Uterus (tissue), 2 donors: ENCODE results near the gene CALHM1.

Experiments used
- POLR2A ChIP-seq, 2 donors: fragments of 450-650 bp; IDR thresholded peaks; one replicate each; pipeline ENCODE4 v1.6.1; 2016; ENCODE audit warnings: antibody characterized with exemption in 2 of 2, mild to moderate bottlenecking in 1 of 2, moderate library complexity in 1 of 2
- TF ChIP-seq, protein P1 (sequence below), 4 experiments: fragments of 200-600 bp in 2 of 4; fragments of 450-650 bp in 2 of 4; sonication (generic) in 2 of 4; IDR thresholded peaks; one replicate each; pipeline ENCODE4 v1.5.1; 2016 to 2019; ENCODE audit warnings: antibody characterized with exemption in 4 of 4, mild to moderate bottlenecking in 2 of 4, moderate library complexity in 1 of 4

DNA sequence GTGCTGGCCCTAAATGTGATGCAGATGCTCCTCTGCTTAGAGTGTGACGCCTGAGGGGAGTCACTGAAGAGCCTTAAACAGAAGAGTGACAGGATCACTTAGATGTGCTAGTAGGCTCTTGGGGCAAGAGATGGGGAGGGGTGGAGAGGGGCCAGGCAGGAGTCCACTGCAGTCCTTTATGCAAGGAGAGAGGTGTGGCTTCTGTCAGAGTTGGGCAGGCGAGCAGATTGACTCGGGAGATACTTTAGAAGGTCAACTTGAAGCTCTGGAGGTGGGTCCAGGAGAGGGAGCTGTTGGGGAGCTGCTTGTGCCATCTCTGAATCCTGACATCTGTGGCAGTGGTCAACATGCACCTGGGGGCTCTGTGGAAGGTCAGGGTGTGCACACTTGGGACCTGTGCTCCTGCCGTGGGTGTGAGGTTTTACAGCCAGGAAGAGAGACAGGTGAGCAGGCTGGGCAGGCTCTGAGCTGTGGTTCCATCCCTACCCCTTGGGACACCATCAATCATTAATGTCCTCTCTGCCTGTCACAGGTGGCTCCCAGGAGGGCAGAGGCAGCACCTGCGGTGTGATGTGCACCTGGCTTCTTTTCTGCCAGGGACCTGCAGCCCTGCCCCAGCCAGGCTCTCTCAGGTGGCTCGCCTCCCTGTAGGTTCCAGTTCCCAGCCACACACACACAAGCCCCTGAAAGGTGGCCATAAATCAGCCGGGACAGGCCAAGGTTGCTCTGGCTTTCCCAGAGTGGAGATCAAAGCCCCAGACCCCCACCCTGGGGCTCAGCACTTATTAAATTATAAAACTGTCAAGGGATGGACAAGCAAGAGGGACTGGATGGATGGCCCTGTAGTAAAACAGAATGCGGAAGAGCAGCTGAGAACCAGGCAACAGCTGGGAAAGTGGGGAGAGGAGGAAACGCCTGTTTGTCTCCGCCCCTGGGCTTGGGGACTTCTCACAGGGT is 48.8 kb upstream of the CALHM1 start:
- no peak for TF ChIP-seq POLR2A (IDR thresholded peaks at IDR 0.05)
- TF ChIP-seq, protein P1, sequence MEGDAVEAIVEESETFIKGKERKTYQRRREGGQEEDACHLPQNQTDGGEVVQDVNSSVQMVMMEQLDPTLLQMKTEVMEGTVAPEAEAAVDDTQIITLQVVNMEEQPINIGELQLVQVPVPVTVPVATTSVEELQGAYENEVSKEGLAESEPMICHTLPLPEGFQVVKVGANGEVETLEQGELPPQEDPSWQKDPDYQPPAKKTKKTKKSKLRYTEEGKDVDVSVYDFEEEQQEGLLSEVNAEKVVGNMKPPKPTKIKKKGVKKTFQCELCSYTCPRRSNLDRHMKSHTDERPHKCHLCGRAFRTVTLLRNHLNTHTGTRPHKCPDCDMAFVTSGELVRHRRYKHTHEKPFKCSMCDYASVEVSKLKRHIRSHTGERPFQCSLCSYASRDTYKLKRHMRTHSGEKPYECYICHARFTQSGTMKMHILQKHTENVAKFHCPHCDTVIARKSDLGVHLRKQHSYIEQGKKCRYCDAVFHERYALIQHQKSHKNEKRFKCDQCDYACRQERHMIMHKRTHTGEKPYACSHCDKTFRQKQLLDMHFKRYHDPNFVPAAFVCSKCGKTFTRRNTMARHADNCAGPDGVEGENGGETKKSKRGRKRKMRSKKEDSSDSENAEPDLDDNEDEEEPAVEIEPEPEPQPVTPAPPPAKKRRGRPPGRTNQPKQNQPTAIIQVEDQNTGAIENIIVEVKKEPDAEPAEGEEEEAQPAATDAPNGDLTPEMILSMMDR (IDR thresholded peaks at IDR 0.05) = no peak
